K562 (cell line): ENCODE data around the gene EHBP1. TPM values are rescaled to one million over a fixed set of nuclear protein-coding genes. Genes with fewer than 3 reads are reported as not detected.
"Not testable (repeated sequence)": the region's sequence is repeated elsewhere in the genome, so short reads cannot be mapped to it uniquely, and the experiment has no call there.

ENCODE experiments used
- ATAC-seq: fragments of 200-7000 bp; cut with Tn5 transposase; 3 replicates; pipeline ENCODE4 v1.9.1; 2020; ENCODE audit warnings: moderate library complexity
- BruUV-seq: library from RNA; stranded (reverse); fragments of 400-500 nt; replicated peaks from 2 replicates; lab custom pipeline; 2021; lab: Mats Ljungman, UMichigan
- CTCF ChIA-PET: fragments of 300-600 bp; formaldehyde crosslinking; extraction: SDS; loops from one replicate; lab custom pipeline; 2021; ENCODE audit warnings: low intra/inter-chr PET ratio; lab: Yijun Ruan, JAX
- POLR2A ChIA-PET: fragments of 300-600, 350-650 bp; sonication (Branson Sonifier 250); formaldehyde crosslinking; extraction: SDS; loops from one replicate; lab custom pipeline; 2021; ENCODE audit warnings: antibody characterized with exemption, inconsistent platforms; lab: Yijun Ruan, JAX
- DNase-seq, 4 experiments: peaks; one replicate each; pipeline versions ENCODE4 v3.0.0 to v3.0.0-alpha.2; 2011 to 2018; ENCODE audit warnings: low spot score in 3 of 4, mixed read lengths in 3 of 4; ENCODE audit errors: extremely low read depth in 1 of 4
- FAIRE-seq: peaks from 2 replicates; lab custom pipeline; 2011; peaks lifted over from hg19 to GRCh38; lab: Jason Lieb, UNC
- H2AFZ ChIP-seq: 2 replicates; pipeline ENCODE4 v1.6.0; 2011; ENCODE audit warnings: low read depth, low read length, control low read depth, inconsistent platforms
- H3K27ac ChIP-seq: fragments of 200-600 bp; 3 replicates; pipeline ENCODE4 v1.8.0; 2011; ENCODE audit warnings: low read depth, mild to moderate bottlenecking, control low read depth, inconsistent platforms, low read length, moderate library complexity, mixed read lengths; ENCODE audit errors: extremely low read depth
- H3K27me3 ChIP-seq, 2 experiments: fragments of 300-600 bp in 1 of 2; 2 replicates in 1 of 2; 3 replicates in 1 of 2; pipeline versions ENCODE4 v1.6.0 to v1.8.0; 2011; ENCODE audit warnings: inconsistent platforms in 2 of 2, low read length in 2 of 2, mild to moderate bottlenecking in 1 of 2, mixed read lengths in 1 of 2, moderate library complexity in 1 of 2; ENCODE audit not compliant: control insufficient read depth in 2 of 2, insufficient read depth in 2 of 2
- H3K36me3 ChIP-seq: fragments of 300-600 bp; 3 replicates; pipeline ENCODE4 v1.8.0; 2011; ENCODE audit warnings: mild to moderate bottlenecking, low read length, inconsistent platforms; ENCODE audit not compliant: control insufficient read depth, insufficient read depth
- H3K4me1 ChIP-seq, 2 experiments: fragments of 200-600 bp in 1 of 2; replicated peaks in 1 of 2; 2 replicates in 1 of 2; 3 replicates in 1 of 2; pipeline versions ENCODE4 v1.5.1 to v1.8.0; 2011; ENCODE audit warnings: inconsistent platforms in 2 of 2, low read length in 2 of 2, mild to moderate bottlenecking in 1 of 2, mixed read lengths in 1 of 2, moderate library complexity in 1 of 2; ENCODE audit not compliant: control insufficient read depth in 2 of 2, insufficient read depth in 2 of 2
- H3K4me2 ChIP-seq: 2 replicates; pipeline ENCODE4 v1.6.1; 2011; ENCODE audit warnings: low read length, control low read depth, inconsistent platforms, mixed read lengths; ENCODE audit not compliant: insufficient read depth
- H3K4me3 ChIP-seq: fragments of 200-600 bp; sonication (generic), shearing (Covaris generic); 2 replicates; pipeline ENCODE4 v1.5.1; 2016; ENCODE audit warnings: control low read depth, inconsistent platforms
- H3K79me2 ChIP-seq: fragments of 200-600 bp; 3 replicates; pipeline ENCODE4 v1.8.0; 2011; ENCODE audit warnings: low read length, inconsistent platforms; ENCODE audit not compliant: control insufficient read depth, insufficient read depth
- H3K9ac ChIP-seq, 2 experiments: 2 replicates each; pipeline versions ENCODE4 v1.6.0 to v1.6.1; 2011; ENCODE audit warnings: low read depth in 2 of 2, low read length in 2 of 2, control low read depth in 1 of 2, inconsistent platforms in 1 of 2, mild to moderate bottlenecking in 1 of 2, mixed read lengths in 1 of 2; ENCODE audit not compliant: insufficient read depth in 1 of 2
- H3K9me1 ChIP-seq: one replicate; pipeline ENCODE4 v1.6.0; 2011; ENCODE audit warnings: inconsistent platforms, mild to moderate bottlenecking, low read length, moderate library complexity; ENCODE audit not compliant: control insufficient read depth, insufficient read depth
- H3K9me3 ChIP-seq: replicated peaks from 2 replicates; pipeline ENCODE4 v1.5.1; 2011; ENCODE audit warnings: low read depth, low read length, inconsistent platforms; ENCODE audit not compliant: control insufficient read depth, insufficient read depth
- H4K20me1 ChIP-seq: replicated peaks from 2 replicates; pipeline ENCODE4 v1.6.1; 2011; ENCODE audit warnings: low read length, inconsistent platforms, mixed read lengths; ENCODE audit not compliant: control insufficient read depth, insufficient read depth
- BCOR ChIP-seq: fragments of 450-650 bp; IDR thresholded peaks from 2 replicates; pipeline ENCODE4 v1.6.1; 2016
- HLTF ChIP-seq: fragments of 450-650 bp; IDR thresholded peaks from 2 replicates; pipeline ENCODE4 v1.6.1; 2016
- ZNF146 ChIP-seq: IDR thresholded peaks from one replicate; pipeline ENCODE4 v1.6.1; 2018; ENCODE audit warnings: missing compliant biosample characterization; ENCODE audit not compliant: unreplicated experiment
- WGBS: fragments of 100-300 bp; shearing (Covaris generic); methylation state at CpG from one replicate; pipeline ENCODE4 v1.1.6; 2016; ENCODE audit warnings: low coverage, mixed read lengths; ENCODE audit not compliant: insufficient coverage; ENCODE audit errors: missing lambda C conversion rate; 5-methylcytosine and 5-hydroxymethylcytosine counted together
- in situ Hi-C: fragments of 300-500 bp; cut with MboI; formaldehyde crosslinking; loops from 4 replicates; pipeline ENCODE4 v1.15.0; 2018; ENCODE audit warnings: inconsistent platforms, mixed read lengths
- intact Hi-C: fragments of 100-400 bp; cut with micrococcal nuclease; formaldehyde crosslinking; loops from 2 replicates; pipeline ENCODE4 v1.14.2; 2022
- polyA plus RNA-seq, 8 experiments: library from polyadenylated mRNA; depleted of rRNA in 4 of 8; stranded (reverse) in 5 of 8; unstranded in 3 of 8; fragments of >200 nt; fragmentation: Nextera tagmentation in 2 of 8; fragmentation: Illumina TruSeq in 1 of 8; extraction: Ambion mirVana in 2 of 8; extraction: Trizol in 1 of 8; gene quantifications; 2 replicates each; pipeline versions ENCODE4 v1.2.1 to v1.2.3, GENCODE V29; 2011 to 2014; ENCODE audit warnings: inconsistent platforms in 1 of 8, missing spikeins in 1 of 8
- total RNA-seq, 7 experiments: library from RNA; depleted of rRNA in 6 of 7; stranded (reverse); fragments of >200 nt in 6 of 7; fragmentation: Illumina TruSeq in 2 of 7; extraction: Trizol in 2 of 7; gene quantifications; 2 replicates each; pipeline versions ENCODE4 v1.2.1 to v1.2.3, GENCODE V29; 2011 to 2021; ENCODE audit warnings: low replicate concordance in 1 of 7

Gene EHBP1
- total and polyA plus RNA-seq, 9 of the 15 experiments (the other 6 are each of a cell fraction or from before 2014, with no cell fraction given) = 8.9 to 26.6 (median 19.3) TPM

- H4K20me1 ChIP-seq = no peaks in the 10 kb centered on the region
- no peaks in the 10 kb centered on the region; a peak in 1 of 5 replicates for H3K4me1 ChIP-seq
- ChIA-PET POLR2A (no interaction called here), CTCF (interaction anchor here (0.6 kb wide), 1 partner anchor 754 kb away, joined by 3 read pairs; no protein-coding TSS in a partner anchor)
- no peaks in the 10 kb centered on the region for H3K9me3 ChIP-seq
- H3K27ac ChIP-seq = no peak overlapping the region
- no peak overlapping the region for H3K4me3 ChIP-seq
- H2AFZ ChIP-seq = no peak overlapping the region
- H3K9ac ChIP-seq = no peak overlapping the region
- no peaks in the 10 kb centered on the region for H3K27me3 ChIP-seq
- WGBS = 93% methylated on average over 4 of the region's 4 CpGs
- H3K4me2 ChIP-seq = no peak overlapping the region
- no peak for ATAC-seq
- no peak for FAIRE-seq
- in situ Hi-C loops = no loop called here
- no peak for TF ChIP-seq HLTF
- BruUV-seq = no TSS peak
- intact Hi-C loops = no loop called here
- H3K9me1 ChIP-seq = no peaks in the 10 kb centered on the region
- H3K79me2 ChIP-seq = 0 out of 3 replicates have a peak, but pooled peaks cover 5% of the 10 kb centered on the region
- no peak for DNase-seq
- no peaks in the 10 kb centered on the region for H3K36me3 ChIP-seq
These were observed 42.4 kb downstream of the EHBP1 start for GRCh38 chr2:62747876-62748275.

DNA sequence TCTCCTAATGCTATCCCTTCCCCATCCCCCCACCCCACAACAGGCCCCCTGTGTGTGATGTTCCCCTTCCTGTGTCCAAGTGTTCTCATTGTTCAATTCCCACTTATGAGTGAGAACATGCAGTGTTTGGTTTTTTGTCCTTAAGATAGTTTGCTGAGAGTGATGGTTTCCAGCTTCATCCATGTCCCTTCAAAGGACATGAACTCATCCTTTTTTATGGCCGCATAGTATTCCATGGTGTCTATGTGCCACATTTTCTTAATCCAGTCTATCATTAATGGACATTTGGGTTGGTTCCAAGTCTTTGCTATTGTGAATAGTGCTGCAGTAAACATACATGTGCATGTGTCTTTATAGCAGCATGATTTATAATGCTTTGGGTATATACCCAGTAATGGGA is 43.6 kb downstream of the EHBP1 start:
- ATAC-seq, H3K4me2 ChIP-seq, H4K20me1 ChIP-seq, H2AFZ ChIP-seq, H3K79me2 ChIP-seq, H3K9ac ChIP-seq, CTCF ChIA-PET, H3K27ac ChIP-seq, H3K4me3 ChIP-seq, H3K27me3 ChIP-seq, POLR2A ChIA-PET: not testable (repeated sequence)
- TF ChIP-seq BCOR (peak; percentile 36; the same call in 1 of the 2 replicates), ZNF146 (peak; percentile 77)
- TF ChIP-seq, all 486 proteins: peak for 2; not testable (repeated sequence) for 484
- 90% methylated on average over 1 of the region's 1 CpG for WGBS
- H3K36me3 ChIP-seq, intact Hi-C loops, in situ Hi-C loops, H3K4me1 ChIP-seq, H3K9me3 ChIP-seq, FAIRE-seq, H3K9me1 ChIP-seq, BruUV-seq, DNase-seq: not testable (repeated sequence)
